IPS-NIHi7 (cell line): ENCODE measurements around the gene PLEKHG2.

Experiments
- DNase-seq: peaks from one replicate; pipeline ENCODE4 v3.0.0; 2012; ENCODE audit warnings: mixed read lengths; ENCODE audit errors: extremely low spot score

The PLEKHG2 gene

GRCh38 chr19:39406656-39407409 is 5.6 kb upstream of the PLEKHG2 start, which contains the start of gene ZFP36:
Gene ZFP36 (plus strand): TSS chr19:39406847. CDS start chr19:39406905, 58 bp downstream.
- no peak for DNase-seq

DNA sequence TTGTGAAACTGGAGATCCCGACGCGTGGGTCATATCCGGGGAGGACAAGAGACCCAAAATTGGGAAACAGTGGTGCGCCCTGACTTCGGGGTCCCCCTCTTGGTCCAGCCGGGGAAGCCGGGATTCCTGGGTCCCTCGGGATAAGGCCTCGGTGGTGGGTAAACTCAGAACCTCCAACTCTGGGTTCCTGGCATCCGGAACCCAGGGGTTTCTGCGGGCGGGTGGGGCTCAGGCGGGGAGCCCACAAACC is 5.1 kb upstream of the PLEKHG2 start:
- DNase-seq, result no peak

- DNase-seq, result no peak
Measured at GRCh38 chr19:39407660-39408391, 4.6 kb upstream of the PLEKHG2 start.

DNA sequence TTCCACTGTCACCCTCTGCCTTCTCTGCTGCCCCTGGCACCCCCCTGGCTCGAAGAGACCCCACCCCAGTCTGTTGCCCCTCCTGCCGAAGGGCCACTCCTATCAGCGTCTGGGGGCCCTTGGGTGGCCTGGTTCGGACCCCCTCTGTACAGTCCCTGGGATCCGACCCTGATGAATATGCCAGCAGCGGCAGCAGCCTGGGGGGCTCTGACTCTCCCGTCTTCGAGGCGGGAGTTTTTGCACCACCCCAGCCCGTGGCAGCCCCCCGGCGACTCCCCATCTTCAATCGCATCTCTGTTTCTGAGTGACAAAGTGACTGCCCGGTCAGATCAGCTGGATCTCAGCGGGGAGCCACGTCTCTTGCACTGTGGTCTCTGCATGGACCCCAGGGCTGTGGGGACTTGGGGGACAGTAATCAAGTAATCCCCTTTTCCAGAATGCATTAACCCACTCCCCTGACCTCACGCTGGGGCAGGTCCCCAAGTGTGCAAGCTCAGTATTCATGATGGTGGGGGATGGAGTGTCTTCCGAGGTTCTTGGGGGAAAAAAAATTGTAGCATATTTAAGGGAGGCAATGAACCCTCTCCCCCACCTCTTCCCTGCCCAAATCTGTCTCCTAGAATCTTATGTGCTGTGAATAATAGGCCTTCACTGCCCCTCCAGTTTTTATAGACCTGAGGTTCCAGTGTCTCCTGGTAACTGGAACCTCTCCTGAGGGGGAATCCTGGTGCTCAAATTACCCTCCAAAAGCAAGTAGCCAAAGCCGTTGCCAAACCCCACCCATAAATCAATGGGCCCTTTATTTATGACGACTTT is 3.9 kb upstream of the PLEKHG2 start:
- DNase-seq, result no peak

GRCh38 chr19:39409208-39410016 is 3.1 kb upstream of the PLEKHG2 start:
- peak; percentile 81 for DNase-seq

DNA sequence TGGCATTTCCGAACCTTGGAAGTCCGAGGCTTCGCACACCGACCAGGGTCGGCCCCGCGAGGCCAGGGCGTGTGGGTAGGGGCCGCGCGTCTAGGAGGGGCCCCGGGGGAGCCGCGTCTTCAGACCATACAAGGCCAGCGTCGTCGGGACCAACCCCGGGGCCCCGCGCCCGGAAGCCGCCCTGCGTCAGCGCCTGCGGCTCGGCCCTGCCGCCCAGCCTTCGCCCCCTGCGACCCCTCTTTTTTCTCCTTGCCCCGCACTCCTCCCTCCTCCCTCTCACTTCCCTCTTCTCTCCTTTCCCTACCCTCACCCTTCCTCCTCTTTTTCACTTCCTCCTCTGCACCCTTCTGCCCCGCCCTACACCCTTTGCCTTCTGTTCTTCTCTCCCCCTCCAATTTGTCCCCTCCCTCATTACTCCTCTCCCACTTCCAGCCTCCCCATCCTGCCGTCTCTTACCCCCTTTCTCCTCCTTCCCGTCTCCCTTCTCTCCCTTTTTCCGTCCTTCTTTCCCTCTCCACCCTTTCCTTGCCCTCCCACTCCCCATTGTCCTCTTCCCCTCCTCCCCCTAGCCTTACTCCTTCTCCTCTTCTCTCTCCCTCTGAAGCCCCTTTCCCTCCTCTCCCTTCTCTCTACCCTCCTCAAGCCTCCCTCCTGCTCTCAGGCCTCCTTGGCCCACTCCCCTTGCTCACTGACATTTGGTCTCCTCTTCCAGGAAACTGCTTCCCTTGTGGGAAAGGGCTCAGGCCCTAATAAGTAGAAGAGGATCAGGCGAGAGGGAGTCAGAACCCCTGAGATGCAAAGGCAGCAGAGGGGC is 2.2 kb upstream of the PLEKHG2 start:
- peak; percentile 20 for DNase-seq

DNA sequence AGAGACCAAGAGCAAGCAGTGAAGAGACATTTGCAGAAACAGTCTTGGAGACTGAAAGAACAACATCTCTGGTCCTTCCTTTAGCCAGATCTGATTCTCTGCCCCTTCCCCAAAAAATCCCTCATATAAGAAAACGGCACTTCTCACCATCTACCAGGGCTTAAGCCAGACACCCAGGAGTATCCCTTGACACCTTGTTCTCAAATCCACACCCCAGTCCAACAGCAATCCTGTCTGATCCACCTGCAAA is 1.7 kb upstream of the PLEKHG2 start:
- no peak for DNase-seq

GRCh38 chr19:39411081-39411831 is 1.2 kb upstream of the PLEKHG2 start:
- DNase-seq, result no peak

DNA sequence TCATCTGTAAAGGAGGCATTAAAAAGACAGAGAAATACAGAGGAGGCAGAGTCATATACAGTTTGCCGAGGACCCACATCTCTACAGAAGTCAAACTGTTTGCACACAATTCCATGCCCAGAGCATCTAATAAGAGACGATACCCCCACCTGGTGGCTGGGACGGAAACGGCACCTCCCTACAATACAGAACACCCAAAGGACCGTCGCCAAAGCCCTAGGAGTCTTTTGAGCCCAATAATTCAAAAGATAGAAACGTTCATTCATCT is 703 bp upstream of the PLEKHG2 start:
- no peak for DNase-seq

DNA sequence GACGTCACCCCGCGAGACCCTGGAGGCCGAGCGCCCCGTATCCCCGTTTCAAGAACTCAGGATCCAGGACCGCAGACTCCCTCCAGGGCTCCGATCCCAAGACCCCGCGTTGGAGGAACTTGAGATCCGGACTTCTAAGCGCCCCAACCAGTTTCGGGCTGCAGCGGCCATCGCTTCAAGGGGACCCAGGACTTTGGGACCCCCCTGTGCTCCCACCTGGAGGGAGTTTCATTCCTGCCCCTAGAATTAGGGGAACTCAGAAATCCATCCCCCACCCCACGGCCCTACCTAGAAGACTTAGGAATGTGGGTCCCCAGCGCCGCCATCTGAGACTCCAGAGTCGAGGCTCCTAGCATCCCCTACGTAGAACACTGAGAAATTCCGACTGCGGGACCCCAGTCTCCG is 400 bp downstream of the PLEKHG2 start:
- DNase-seq, result no peak

DNA sequence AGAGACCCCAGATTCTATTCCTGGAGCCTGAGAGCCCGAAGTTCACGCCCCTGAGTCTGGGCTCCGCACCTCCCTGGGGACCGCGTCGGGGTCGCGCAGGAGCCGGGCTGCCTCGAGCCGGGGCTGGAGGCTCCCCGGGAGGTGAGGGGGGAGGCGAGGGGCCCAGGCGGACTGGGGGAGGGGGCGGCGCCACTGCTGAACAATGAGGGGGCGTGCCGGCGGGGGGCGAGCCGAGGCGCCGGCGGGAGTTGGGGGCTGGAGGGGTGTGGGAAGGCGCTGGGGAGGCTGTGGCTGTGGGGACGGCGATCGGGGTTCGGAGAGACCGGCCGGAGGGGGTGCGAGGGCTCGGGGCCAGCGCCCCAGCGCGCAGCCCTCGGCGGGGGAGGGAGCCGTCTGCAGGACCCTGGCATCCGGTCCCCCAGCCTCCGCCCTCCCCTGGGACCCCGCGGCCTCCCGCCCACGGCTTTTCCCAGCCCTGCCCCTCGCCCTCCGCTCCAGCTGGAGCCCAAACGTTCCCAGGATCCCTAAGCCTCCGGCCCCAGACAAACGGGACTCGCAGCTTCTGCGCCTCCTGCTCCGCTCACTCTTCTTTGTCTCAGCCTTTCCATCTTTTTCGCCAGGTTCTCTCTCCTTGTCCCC is 922 bp downstream of the PLEKHG2 start:
- DNase-seq, result peak; percentile 67

- DNase-seq, result no peak
Measured at GRCh38 chr19:39413911-39414608, 1.6 kb downstream of the PLEKHG2 start.

- DNase-seq, result no peak
Measured at GRCh38 chr19:39415111-39416046, 2.9 kb downstream of the PLEKHG2 start.

DNA sequence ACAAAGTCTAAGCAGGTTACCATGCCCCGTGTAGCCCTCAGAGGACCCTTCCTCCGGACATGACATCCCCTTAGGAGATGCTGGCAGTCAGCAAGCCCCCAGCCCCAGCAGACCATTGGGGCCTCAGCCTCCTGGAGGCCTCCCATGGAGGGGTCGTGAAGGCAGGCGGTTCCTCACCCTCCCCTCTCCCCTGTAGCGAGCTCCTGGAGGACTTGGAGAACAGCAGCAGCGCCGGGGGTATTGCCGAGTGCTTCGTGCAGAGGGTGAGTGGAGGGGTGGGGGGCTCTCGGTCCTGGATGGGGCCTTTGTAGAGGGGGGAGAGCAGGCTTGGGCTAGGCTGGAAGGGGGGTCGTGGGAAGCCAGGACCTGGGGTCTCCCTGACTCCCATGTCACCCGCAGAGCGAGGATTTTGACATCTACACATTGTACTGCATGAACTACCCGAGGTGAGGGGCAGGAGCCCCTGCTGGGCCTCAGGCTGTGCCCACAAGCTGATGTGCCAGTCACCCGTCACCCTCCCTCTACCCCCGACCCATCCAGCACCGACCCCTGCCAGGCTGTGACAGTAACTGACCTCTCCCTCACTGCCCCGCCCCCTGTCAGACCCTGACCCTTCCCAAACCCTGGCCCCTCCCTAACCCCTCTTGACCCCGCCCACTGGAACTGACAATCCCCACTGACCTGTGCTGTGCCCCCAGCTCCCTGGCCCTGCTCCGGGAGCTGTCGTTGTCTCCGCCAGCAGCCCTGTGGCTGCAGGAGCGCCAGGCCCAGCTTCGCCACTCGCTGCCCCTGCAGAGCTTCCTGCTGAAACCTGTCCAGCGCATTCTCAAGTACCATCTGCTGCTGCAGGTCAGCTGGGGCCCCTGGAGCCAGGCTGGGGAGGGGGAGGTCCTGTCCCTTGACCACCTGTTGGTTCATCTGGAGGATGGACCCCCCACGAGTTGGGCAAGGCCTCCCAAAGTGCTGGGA is 4.0 kb downstream of the PLEKHG2 start:
- no peak for DNase-seq

GRCh38 chr19:39417463-39418181 is 5.2 kb downstream of the PLEKHG2 start:
- no peak for DNase-seq

- DNase-seq, result no peak
Measured at GRCh38 chr19:39419003-39419402, 6.5 kb downstream of the PLEKHG2 start.

DNA sequence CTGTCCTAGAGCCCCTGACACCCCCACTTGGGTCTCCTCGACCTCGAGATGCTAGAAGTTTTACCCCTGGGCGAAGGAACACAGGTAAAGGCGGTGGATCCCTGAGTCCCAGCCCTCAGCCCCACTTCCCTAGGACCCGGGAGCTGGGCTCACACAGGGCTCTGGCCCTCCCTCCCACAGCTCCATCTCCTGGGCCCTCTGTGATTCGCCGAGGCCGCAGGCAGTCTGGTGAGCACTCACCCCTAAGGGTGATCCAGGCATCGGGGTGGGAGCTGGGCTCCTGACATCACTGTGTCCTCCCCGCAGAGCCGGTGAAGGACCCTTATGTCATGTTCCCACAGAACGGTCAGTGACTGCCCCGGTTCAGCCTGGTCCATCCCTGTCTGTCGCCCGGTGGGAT is 8.3 kb downstream of the PLEKHG2 start:
- no peak for DNase-seq
